HG03520 (cell line): ENCODE measurements around the gene TOP2A.

Source experiments
- ATAC-seq: cut with Tn5 transposase; IDR thresholded peaks from one replicate; pipeline ENCODE4 v1.9.1; 2021; ENCODE audit warnings: mild to moderate bottlenecking, moderate library complexity; ENCODE audit not compliant: unreplicated experiment

Gene TOP2A

GRCh38 chr17:40454613-40454995, 36.9 kb upstream of the TOP2A start:
- ATAC-seq, result no peak

DNA sequence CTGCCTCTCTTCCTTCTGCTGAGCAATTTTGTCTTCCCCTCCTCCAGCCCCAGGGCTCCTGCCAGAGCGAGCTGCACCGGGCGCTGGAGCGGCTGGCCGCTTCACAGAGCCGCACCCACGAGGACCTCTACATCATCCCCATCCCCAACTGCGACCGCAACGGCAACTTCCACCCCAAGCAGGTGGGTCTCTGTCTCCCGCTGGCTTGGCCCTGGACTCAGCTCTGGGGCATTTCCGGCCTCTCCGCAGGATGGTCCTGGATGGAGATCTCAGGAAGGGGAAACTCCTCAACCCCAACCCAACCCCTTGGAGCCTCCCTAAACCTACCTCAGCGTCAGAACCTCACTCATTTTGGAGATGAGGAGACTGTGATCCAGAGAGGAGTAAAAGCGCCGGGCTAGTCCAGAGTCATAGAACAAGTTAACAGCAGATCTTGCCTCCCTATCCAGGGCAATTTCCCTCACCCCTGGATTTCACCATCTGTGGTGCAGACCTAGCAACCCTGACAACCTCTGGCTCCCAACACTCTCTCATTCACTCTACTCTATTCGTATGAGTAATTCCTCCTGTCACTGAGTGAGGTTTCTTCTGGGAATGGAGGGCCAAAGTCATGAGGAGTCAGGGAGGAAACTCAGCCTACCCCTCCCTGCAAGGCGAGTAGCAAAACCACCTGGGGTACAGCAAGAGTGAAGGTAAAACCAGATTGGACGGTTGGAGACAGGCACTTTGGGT, 36.4 kb upstream of the TOP2A start:
- no peak for ATAC-seq

- ATAC-seq, result no peak
Observed at GRCh38 chr17:40452921-40453378, 35.3 kb upstream of the TOP2A start.

DNA sequence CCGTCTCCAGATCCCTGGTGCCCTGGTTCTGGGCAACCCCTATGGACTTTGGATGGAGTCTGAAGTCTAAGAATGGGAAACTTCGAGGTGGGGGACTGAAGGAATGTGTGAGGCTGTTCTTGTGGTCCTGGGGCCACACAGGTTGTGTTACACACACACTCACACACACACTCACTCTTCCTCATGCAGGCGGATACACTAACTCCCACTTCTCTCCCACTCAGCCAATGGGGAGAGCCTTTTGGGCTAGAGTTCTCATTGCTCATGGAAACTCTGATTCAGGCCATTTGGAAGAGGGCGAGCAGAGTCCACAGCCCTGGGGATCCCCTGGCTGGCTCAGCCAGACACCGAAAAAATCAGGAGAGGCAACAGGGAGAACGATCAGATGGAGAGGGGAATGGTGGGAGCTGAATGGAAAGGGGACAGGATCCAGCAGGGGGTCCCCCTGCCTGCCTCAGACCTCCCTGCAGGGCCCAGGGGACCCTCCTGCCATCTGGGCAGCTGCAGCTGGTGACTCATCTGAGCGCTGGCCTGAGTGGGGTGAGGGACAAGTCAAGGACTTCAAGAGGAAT, 34.6 kb upstream of the TOP2A start:
- ATAC-seq, result no peak

- no peak for ATAC-seq
Observed at GRCh38 chr17:40451420-40451819, 33.7 kb upstream of the TOP2A start.

DNA sequence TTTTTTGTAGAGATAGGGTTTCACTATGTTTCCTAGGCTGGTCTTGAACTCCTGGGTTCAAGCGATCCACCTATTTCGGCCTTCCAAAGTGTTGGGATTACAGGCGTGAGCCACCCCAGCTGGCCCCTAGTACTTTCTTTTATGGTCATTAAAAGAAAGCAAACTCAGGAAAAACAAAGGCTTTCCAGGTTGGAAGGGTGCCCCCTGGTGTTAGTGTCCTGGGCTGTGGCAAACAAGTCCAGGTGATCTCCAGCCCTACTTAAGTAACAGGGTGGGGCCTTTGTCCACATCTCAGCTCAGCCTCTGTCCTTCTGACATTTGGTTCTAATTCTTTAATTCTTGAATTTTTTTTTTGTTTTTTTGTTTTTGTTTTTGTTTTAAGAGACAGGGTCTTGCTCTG, 32.5 kb upstream of the TOP2A start:
- ATAC-seq, result no peak

DNA sequence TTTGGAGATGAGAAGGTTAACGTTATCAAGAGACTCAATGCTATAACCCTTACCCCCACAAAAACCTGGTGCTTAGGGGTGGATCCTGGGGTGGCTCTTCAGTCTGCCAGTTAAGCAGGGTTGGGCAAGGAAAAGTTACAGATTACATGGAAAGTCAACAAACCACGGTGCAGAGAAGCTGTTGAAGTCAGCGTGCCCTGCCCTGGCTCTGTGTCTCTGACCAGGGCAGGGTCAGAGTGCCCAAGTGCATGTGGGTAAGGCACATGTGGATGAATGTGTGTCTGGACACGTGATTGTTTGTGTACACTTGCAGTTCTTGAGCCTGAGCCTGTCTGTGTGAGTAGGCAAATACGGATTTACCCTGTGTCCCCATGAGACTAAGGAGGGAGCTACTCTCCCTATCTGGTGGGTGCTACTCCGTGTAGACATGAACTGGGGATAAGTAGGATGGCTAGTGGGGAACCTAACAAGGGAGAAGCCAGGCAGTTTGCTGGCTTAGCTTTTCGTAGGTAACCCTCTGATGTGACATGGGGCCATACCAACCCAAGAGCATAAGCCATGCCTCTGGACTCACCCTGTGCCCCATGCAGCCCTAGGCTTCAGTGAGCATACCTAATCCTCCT, 31.1 kb upstream of the TOP2A start:
- ATAC-seq, result no peak

- no peak for ATAC-seq
Observed at GRCh38 chr17:40448213-40448638, 30.5 kb upstream of the TOP2A start.

DNA sequence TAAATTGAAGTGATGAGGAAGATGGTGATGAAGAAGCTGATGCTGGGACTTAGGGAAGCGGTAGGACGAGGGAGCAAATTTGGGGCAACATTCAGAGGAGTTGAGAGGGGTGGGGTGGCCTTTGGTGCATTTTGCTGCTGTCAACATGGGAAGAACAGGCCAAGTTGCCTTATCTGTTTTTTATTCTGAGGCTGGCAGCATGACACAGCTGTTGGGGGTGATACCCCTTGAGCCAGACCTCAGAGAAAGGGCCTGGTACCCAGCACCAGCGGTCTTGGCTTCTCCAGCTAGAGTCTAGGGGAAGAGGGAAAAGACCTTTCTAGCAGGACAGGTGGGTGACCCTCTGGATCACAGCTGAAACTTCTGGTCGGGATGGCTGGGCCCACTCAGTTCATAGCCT, 30.1 kb upstream of the TOP2A start:
- no peak for ATAC-seq

- no peak for ATAC-seq
Observed at GRCh38 chr17:40447148-40447644, 29.5 kb upstream of the TOP2A start.

- ATAC-seq, result no peak
Observed at GRCh38 chr17:40445751-40446468, 28.2 kb upstream of the TOP2A start.

GRCh38 chr17:40443988-40444899, 26.5 kb upstream of the TOP2A start:
- no peak for ATAC-seq

DNA sequence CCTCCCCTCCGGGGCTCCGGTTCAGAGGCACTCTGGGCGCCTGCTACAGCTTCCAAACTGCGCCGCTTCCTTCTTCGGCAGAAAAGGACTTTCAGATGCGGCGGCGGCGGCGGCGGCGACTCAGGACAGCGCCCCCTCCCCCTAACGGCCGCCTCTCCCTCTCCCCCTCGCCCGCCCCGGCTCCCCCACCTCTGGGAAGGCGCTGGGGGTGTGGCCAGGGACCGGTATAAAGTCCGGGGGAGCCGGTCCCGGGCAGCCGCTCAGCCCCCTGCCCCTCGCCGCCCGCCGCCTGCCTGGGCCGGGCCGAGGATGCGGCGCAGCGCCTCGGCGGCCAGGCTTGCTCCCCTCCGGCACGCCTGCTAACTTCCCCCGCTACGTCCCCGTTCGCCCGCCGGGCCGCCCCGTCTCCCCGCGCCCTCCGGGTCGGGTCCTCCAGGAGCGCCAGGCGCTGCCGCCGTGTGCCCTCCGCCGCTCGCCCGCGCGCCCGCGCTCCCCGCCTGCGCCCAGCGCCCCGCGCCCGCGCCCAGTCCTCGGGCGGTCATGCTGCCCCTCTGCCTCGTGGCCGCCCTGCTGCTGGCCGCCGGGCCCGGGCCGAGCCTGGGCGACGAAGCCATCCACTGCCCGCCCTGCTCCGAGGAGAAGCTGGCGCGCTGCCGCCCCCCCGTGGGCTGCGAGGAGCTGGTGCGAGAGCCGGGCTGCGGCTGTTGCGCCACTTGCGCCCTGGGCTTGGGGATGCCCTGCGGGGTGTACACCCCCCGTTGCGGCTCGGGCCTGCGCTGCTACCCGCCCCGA, 25.7 kb upstream of the TOP2A start, which contains the start of gene IGFBP4:
TSS of gene IGFBP4 (plus strand) at position 255 of the 792 bp plus-strand sequence. CDS start at position 541, 286 bp downstream.
- no peak for ATAC-seq

DNA sequence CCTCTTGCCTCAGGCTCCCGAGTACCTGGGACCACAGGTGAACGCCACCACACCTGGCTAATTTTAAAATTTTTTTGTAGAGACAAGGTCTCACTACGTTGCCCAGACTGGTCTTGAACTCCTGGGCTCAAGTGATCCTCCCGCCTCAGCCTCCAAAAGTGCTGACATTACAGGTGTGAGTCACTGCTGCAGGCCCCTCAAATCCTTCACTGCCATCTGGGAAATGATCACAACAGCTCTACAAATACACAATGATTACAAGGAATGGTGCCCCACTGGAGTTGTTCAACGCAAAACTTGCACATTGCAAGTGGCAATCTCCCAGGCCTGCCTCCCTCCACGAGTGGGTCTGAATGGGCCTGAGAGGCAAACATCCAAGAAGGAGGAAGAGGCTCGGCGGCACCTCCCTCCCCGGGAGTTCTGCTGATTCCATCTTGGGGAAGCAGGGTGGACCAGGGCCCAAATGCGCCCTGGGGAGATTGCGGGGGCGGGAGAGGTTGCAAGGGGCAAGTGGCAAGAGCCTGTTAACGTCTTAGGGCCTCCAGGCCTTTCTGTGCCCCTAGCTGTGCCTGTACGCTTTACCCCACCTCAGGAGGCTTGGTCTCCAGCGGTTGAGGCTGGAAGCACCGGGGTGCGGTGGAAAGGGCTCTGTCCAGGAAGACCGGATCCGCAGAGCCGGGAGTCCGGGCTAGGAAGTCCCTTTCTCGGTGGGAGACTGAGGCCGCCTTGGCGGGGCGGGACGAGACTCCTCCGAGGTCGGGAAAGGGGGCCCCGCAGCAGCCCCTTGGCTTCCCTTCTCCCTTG, 24.9 kb upstream of the TOP2A start:
- no peak for ATAC-seq

DNA sequence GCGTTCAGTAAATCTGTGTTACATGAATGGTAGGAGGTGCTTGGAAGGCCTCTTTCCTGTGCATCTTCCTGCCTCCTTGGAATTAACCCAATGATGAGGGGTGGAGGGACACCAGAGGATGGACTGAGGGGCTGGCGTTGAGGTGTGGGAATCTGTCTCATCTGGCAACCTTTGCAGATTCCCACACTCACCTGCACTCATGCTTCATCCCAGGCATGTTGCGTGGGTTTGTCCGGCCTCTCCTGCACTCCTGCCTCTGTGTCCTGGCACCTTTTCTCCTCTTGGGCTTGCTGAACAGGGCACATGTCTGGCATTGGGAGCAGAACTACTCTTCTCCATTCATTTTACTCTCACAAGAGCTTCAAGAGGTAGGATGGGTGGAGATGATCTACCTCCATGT, 22.5 kb upstream of the TOP2A start:
- ATAC-seq, result no peak

DNA sequence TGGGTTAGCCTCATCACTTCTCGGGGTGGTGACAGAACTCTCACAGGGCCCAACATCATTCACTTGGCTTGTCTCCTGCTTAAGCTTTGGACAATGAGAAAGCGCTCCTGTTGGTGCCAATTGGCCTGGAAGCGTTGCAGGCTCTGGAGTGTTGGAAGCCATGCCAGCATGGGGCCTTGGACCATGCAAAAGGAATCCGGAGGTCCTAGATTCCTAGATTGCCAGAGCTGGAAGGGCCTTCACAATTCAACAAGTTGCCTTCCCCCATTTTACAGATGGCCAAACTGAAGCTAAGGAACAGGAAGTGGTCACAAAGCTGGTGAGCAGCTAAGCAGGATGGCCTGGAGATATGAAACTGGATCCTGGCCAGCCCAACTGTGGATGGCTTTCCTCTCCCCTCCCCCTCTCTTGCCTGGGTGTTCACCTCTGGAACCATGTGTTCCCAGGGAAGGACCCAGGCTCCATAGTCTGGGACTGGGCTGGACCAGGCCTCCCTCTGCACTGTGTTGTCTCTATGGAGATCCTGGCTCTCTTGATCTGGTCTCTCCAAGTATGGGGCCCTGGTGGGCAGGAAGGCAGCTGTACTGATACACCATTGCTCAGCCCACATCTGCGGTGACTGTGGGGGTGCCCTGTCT, 19.5 kb upstream of the TOP2A start:
- no peak for ATAC-seq

- no peak for ATAC-seq
Observed at GRCh38 chr17:40436636-40437035, 18.9 kb upstream of the TOP2A start.
